GM12873 (cell line): ENCODE measurements around the gene MYBBP1A.
A peak's percentile ranks its signal among the peaks of the same experiment; 100 is the strongest.

Experiments used
- TF ChIP-seq, protein P1 (sequence below): IDR thresholded peaks from 2 replicates; pipeline ENCODE4 v1.5.1; 2012; ENCODE audit warnings: low read depth, mild to moderate bottlenecking, moderate library complexity, low read length, control low read depth; ENCODE audit not compliant: insufficient read depth; ENCODE audit errors: missing control alignments

The MYBBP1A gene

DNA sequence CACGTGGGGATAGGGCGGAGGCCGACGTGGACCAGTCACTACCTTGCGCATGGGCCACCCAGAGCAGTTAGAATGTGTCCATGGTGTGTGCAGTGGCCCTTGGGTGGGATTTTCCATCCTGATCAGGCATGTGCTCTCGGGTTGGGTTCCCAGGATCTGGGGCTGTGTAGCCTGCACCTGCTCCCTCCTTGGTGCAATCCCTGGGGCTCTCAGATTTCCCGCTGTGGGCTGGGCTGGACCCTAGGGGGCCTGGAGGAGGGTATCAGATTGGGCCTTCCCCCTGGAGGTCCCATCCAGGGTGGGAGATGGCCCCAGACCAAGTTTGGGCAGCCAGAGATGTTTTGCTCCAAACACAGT lies 30.4 kb upstream of the MYBBP1A start:
- TF ChIP-seq, protein P1, sequence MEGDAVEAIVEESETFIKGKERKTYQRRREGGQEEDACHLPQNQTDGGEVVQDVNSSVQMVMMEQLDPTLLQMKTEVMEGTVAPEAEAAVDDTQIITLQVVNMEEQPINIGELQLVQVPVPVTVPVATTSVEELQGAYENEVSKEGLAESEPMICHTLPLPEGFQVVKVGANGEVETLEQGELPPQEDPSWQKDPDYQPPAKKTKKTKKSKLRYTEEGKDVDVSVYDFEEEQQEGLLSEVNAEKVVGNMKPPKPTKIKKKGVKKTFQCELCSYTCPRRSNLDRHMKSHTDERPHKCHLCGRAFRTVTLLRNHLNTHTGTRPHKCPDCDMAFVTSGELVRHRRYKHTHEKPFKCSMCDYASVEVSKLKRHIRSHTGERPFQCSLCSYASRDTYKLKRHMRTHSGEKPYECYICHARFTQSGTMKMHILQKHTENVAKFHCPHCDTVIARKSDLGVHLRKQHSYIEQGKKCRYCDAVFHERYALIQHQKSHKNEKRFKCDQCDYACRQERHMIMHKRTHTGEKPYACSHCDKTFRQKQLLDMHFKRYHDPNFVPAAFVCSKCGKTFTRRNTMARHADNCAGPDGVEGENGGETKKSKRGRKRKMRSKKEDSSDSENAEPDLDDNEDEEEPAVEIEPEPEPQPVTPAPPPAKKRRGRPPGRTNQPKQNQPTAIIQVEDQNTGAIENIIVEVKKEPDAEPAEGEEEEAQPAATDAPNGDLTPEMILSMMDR: no peak

DNA sequence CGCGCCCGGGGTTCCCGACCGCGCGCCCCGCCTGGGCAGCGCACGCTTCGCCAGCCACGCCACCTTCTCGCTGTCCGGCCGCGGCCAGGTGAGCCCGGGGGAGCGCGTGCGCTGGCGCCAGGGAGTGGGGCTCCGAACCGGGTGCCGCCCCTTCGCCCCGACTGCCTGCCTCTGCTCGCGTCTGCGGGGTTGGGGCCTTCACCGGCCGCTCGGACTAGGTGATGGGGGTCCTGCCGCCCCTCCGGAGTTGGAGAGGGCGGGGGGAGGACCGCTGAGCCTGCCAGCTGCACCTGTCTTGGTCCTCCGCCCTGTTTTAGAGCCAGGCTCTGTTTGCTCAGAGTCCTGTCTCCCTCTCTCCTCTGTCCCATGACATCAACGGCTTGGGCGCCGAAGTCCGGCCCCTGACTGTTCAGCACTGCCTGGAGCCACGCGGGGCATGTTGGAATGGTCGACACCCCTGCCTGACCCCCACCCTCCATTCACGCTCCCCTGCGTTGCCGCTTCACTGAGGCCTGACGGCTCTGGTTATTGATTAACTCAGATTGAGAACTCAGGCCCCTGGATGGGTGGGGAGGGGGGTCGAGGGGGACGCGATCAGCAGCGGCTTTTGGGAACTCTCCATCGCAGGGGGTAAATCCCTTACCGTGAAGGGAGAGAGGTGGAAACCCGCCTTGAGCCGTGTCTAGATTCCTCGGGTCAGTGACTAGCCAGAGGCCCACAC lies 29.9 kb upstream of the MYBBP1A start:
- TF ChIP-seq, protein P1: no peak

DNA sequence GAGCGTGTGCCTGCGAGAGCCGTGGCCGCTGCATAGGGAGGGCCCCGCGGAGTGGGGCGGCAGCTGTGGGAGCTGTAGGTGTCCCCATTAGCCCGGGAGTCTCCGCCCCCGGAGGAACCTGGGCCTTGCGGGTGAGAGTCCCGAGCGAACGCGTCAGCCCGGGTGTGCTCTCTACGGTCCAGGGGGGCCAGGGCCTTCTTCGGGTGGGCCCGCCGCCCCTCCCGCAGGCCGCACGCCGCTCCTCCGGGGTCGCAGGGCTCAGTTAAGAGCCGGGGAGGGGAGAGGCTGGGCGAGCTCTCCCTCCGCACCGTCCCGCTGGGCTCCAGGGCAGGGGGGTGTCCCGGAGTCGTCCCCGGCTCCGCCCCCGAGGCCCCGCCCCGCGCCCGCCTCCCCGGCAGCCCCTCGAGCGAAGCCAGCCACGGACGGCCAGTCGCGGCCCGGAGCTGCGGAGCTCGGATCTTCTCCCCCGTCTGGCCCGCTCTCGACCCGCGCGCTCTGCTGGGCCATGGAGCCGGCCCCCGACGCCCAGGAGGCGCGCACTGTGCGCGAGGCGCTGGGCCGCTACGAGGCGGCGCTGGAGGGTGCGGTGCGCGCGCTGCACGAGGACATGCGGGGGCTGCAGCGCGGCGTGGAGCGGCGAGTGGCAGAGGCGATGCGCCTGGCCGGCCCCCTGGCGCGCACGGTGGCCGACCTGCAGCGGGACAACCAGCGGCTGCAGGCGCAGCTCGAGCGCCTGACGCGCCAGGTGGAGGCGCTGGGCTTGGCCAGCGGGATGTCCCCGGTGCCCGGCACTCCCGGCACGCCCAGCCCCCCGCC lies 29.1 kb upstream of the MYBBP1A start, which contains the start of gene SMTNL2:
Gene SMTNL2 (plus strand): TSS at position 429 of the 816 bp plus-strand sequence. CDS start 77 bp downstream, at position 506.
- TF ChIP-seq, protein P1: no peak

DNA sequence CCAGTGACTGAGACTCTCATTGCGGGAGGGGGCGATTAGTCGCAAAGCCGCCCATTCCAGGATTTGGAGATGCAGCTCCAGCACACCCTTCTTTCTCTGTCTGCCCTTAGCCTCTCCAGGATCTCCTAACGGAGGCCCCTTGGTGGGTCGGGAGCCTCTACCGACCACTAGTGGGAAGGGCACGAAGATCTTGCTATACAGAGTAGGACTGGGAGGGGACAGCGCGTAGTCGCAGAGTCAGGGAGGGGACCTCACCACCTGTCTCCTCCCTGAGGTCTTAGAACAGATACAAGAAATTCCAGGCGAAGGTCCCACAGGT lies 28.6 kb upstream of the MYBBP1A start:
- TF ChIP-seq, protein P1: peak; percentile 26

DNA sequence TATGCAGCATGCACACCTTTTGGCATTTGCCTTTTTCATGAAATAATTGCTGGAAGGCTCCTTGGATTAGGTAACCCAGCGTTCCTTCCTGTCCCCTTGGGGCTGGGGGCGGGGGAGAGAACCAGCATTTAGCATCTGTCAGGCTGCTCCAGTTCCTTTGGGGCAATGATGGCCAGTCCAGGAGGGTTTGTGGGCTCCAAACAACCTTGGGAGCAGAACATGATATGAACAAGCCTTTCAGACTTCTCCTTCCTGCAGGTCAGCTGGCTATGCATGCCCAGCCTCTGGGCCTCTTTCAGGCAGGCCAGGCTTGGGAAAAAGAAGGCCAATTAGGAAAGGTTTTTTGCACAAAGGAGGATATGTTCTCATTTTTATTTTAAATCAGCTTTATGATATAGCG lies 28.0 kb upstream of the MYBBP1A start:
- TF ChIP-seq, protein P1: no peak

DNA sequence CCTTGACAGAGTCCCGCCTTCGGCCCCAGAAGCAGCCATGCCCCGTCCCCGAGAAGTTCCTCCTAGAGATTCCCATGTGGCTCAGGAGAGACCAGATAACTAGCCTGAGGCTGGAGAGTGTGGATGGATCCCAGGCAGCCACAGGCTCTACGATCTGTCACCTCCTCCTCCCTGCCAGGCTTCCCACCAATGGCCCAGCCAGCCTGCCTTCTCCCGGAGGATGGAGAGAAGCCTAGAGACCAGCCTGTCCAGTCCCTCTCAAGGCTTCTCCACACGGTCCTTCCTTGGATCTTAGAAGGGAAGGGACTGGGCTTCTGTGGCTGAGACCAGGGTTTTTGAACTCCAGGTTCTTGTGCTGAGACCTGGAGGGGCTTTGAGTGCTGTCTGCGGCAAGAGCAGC lies 27.5 kb upstream of the MYBBP1A start:
- TF ChIP-seq, protein P1: no peak

DNA sequence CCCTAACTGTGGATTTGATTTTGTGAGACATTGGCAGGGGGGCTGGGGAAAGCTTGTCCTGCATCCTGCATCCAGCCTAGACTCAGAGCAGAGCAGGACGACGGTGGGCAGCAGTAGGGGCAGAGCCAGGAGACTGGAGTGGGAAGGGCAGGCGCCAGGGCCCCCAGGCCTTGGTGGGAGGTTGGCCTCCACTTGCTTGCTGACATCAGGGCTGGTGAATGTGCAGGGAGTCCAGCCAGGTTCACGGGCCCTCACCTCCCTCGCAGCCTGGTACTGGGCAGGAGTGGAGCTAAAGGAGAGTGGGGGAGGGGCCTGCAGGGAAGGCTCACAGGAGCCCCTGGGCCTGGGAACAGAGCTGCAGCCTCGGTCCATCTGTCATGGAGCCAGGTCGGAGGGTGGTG lies 26.9 kb upstream of the MYBBP1A start:
- TF ChIP-seq, protein P1: no peak
